ENCODE results near the gene OPCML.

DNA sequence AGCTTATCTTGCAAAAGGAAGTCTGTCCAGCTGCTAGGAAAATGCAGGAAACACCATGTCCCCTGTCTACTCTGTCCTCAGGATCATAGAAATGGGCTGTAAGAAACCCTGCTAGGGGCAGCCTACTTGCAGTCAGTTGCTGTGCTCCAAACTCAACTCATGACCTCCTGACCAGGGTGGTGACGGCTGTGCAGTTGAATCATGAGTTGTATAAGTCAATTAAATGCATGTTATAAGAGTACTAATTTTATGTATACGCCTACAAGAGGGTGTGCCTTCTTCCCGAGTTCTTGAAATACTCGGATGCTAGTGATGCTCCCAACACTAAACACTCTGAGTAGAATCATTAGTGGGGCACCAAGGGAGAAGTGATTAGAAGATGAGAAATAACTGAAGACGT lies 776.4 kb downstream of the OPCML start:
- TF ChIP-seq POLR2A (IDR thresholded peaks at IDR 0.05) (no peak), POLR2AphosphoS5 (IDR thresholded peaks at IDR 0.05) (no peak)
- TF ChIP-seq, protein P1, sequence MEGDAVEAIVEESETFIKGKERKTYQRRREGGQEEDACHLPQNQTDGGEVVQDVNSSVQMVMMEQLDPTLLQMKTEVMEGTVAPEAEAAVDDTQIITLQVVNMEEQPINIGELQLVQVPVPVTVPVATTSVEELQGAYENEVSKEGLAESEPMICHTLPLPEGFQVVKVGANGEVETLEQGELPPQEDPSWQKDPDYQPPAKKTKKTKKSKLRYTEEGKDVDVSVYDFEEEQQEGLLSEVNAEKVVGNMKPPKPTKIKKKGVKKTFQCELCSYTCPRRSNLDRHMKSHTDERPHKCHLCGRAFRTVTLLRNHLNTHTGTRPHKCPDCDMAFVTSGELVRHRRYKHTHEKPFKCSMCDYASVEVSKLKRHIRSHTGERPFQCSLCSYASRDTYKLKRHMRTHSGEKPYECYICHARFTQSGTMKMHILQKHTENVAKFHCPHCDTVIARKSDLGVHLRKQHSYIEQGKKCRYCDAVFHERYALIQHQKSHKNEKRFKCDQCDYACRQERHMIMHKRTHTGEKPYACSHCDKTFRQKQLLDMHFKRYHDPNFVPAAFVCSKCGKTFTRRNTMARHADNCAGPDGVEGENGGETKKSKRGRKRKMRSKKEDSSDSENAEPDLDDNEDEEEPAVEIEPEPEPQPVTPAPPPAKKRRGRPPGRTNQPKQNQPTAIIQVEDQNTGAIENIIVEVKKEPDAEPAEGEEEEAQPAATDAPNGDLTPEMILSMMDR (IDR thresholded peaks at IDR 0.05), result no peak

All from prostate gland (tissue), 2 donors.